Fibroblast of pulmonary artery (primary cell): Measurements from ENCODE around the gene THADA.

ENCODE experiments used
- DNase-seq: peaks from one replicate; pipeline ENCODE4 v3.0.0-alpha.2; 2010; ENCODE audit warnings: low read depth
- H3K4me3 ChIP-seq: replicated peaks from 2 replicates; pipeline ENCODE4 v1.5.1; 2011; ENCODE audit warnings: low read depth, mild to moderate bottlenecking, control low read depth, low read length, moderate library complexity
- TF ChIP-seq, protein P1 (sequence below): IDR thresholded peaks from 2 replicates; pipeline ENCODE4 v1.5.1; 2011; ENCODE audit warnings: mild to moderate bottlenecking, control low read depth, low read length, inconsistent platforms; ENCODE audit errors: missing control alignments

The THADA gene

DNA sequence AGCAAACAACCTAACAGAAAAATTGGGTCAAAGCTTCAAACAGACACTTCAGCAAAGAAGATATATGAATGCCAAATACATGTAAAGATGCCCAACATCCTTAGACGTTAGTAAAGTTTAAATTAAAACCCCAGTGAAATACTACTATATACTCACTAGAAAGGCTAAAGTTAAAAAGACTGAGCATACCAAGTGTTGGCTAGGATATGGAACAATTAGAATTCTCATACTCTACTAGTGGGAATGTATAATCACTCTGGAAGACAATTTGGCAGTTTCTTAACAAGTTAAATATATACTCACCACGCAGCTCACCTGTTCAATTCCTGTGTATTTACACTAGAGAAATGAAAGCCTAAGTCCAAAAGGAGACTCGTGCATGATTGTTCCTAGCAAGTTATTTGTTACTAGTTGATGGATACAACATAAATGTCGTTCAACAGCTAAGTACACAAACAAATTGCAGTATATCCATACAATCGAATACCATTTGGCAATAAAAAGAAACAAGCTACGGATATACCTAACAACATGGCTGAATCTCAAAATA, 185.7 kb downstream of the THADA start:
- TF ChIP-seq, protein P1, sequence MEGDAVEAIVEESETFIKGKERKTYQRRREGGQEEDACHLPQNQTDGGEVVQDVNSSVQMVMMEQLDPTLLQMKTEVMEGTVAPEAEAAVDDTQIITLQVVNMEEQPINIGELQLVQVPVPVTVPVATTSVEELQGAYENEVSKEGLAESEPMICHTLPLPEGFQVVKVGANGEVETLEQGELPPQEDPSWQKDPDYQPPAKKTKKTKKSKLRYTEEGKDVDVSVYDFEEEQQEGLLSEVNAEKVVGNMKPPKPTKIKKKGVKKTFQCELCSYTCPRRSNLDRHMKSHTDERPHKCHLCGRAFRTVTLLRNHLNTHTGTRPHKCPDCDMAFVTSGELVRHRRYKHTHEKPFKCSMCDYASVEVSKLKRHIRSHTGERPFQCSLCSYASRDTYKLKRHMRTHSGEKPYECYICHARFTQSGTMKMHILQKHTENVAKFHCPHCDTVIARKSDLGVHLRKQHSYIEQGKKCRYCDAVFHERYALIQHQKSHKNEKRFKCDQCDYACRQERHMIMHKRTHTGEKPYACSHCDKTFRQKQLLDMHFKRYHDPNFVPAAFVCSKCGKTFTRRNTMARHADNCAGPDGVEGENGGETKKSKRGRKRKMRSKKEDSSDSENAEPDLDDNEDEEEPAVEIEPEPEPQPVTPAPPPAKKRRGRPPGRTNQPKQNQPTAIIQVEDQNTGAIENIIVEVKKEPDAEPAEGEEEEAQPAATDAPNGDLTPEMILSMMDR: no peak
- no peak for DNase-seq
- H3K4me3 ChIP-seq: no peak overlapping the region

DNA sequence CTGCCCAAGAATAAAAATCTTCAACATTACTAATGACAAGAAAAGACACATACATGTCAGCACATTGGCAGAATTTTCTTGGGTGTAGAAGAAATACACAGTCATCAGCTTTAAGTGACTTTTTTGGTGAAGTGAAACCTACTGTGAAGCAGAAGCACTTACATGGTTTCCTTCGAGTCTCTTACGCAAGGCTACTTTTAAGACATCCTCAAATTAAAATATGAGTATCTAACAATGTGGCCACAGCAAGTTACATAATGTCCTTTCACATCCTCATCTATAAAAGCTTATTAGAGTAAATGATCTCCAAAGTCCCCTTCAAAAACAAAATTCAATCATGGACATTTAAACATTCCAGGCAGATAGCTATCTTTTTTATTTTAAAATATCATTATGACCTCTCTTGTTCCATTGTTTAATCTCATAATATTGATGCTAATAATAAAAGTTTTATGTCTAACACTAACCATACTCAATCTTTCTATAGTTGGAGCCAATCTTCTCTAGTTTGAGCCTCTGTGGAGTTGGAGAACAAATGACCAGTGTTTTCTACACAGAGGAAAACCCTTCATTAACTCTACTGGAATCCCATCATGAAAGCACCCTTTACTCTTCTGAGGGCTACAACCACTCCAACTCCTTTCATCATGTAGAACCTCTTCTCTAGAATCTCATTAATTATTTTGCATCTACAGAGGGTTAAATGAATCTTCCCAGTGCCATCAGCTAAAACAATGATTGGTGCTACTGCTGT, 187.3 kb downstream of the THADA start:
- TF ChIP-seq, protein P1: no peak
- no peak overlapping the region for H3K4me3 ChIP-seq
- DNase-seq: no peak

DNA sequence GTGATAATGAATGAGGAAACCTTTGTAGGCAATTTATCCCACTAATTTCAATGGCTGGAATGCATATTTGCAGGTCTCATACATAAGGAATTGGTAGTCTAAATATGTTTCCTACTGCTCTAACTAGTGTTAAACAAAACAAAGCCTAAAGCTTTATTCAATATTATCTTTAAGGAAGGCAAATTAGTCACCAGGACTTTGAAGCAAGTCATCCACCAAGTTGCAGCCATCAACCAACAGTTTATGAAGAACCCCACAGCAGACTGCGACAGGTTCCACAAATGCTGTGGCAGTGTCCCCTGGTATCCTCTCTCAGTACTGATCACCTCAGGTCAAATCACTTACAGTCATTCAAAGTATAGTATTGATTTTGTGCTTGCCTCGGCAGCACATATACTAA, 187.9 kb downstream of the THADA start:
- no peak for DNase-seq
- no peak overlapping the region for H3K4me3 ChIP-seq
- TF ChIP-seq, protein P1: no peak

DNA sequence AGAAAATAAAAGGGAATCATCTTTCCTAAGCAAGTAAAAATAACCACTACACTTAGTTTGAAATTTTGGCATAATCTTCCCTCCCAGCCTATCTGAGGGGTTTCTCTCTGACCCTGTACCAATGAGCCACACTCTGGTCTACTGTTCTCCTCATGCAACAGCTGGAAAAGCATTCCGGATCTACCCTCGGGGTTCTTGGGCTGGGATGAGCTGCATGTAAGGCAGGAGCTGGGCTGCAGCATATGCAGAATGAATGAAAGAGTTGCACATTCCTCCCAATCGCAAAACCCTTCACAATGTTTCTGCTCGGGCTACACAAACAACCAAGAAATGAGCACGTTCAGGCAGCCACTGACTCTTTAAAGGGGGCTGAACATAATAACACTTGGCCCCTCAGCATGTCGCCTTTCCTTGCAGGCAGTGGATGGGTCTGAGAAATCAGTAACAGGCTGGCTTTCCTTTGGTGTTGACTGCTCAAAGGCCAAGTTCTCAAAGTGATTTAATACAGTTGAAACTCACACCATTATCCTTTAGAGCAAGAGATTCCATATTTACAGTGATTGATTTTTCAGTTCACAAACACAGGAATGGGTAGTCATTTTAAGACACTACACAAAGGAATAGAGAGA, 189.1 kb downstream of the THADA start:
- H3K4me3 ChIP-seq: no peak overlapping the region
- no peak for DNase-seq
- TF ChIP-seq, protein P1: no peak

DNA sequence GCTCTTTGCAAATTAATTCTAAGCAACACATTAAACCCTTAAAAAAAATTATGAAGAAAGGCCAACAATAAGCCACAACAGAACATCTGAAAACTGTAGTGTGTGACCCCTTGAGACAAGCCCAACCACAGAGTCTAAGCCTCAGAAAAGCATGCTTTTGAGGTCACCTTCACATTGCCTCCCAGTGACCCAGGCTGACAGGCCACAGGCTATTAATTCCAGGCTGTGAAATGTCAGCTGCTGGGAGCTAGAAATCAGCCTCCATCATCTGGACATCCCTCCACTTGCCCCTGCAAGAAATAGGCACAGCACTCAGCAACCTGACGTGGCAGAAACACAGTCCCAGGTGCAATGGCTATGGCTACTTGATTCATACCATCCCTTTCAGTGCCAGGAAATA, 190.0 kb downstream of the THADA start:
- DNase-seq: no peak
- H3K4me3 ChIP-seq: no peak overlapping the region
- TF ChIP-seq, protein P1: no peak

DNA sequence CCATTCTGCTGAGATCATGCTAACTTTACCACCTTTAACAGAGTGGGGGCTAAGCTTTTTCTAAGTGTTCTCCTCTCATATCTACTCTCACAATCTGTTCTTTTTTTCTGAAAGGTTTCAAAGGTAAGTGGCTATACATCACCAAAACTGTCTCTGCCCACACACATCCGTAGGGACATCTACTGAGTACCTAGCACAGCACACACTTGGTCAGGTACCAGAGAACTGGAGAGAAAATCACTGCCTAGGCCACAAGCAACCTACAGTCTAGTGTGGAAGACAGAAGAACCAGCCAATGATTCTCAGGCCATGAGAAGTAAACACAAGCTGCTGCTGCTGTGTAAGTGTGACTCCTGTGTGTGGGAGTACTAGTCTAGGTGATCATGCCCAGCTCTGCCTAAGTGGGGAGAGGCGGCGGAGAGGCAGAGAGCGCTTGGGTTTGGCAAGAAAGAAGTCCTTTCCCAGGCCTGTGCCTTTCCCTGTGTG, 193.3 kb downstream of the THADA start:
- DNase-seq: peak; percentile 30
- no peak overlapping the region for H3K4me3 ChIP-seq
- TF ChIP-seq, protein P1: no peak
